CD1c-positive myeloid dendritic cell (primary cell): ENCODE measurements around the gene NOTCH1.
"Not testable (repeated sequence)": the region's sequence is repeated elsewhere in the genome, so short reads cannot be mapped to it uniquely, and the experiment has no call there.

Experiments
- DNase-seq: peaks from one replicate; pipeline ENCODE4 v3.0.0-alpha.2; 2016; ENCODE audit errors: extremely low spot score

Gene NOTCH1

GRCh38 chr9:136545965-136546696, at the start of gene NOTCH1:
Gene NOTCH1, minus strand, starts transcription at chr9:136546048. Its CDS starts 262 bp downstream, at chr9:136545786.
- peak; percentile 97 for DNase-seq

- no peak for DNase-seq
Measured at GRCh38 chr9:136594492-136594891, 48.6 kb upstream of the NOTCH1 start.

- no peak for DNase-seq
Measured at GRCh38 chr9:136593581-136593980, 47.7 kb upstream of the NOTCH1 start.

- no peak for DNase-seq
Measured at GRCh38 chr9:136592666-136593065, 46.8 kb upstream of the NOTCH1 start.

GRCh38 chr9:136590821-136591752, 45.2 kb upstream of the NOTCH1 start:
- peak; percentile 46 for DNase-seq

- no peak for DNase-seq
Measured at GRCh38 chr9:136589766-136590763, 44.2 kb upstream of the NOTCH1 start.

GRCh38 chr9:136588663-136589464, 43.0 kb upstream of the NOTCH1 start:
- no peak for DNase-seq

GRCh38 chr9:136587944-136588662, 42.3 kb upstream of the NOTCH1 start:
- no peak for DNase-seq

GRCh38 chr9:136587145-136587943, 41.5 kb upstream of the NOTCH1 start:
- DNase-seq = peak; percentile 86

- DNase-seq = no peak
Measured at GRCh38 chr9:136586391-136586953, 40.6 kb upstream of the NOTCH1 start.

- no peak for DNase-seq
Measured at GRCh38 chr9:136585531-136586120, 39.8 kb upstream of the NOTCH1 start.

- DNase-seq = no peak
Measured at GRCh38 chr9:136584934-136585333, 39.1 kb upstream of the NOTCH1 start.

- DNase-seq = no peak
Measured at GRCh38 chr9:136584401-136584932, 38.6 kb upstream of the NOTCH1 start.

- no peak for DNase-seq
Measured at GRCh38 chr9:136582977-136583735, 37.3 kb upstream of the NOTCH1 start.

GRCh38 chr9:136581614-136582447, 36.0 kb upstream of the NOTCH1 start:
- DNase-seq = no peak

GRCh38 chr9:136579650-136580219, 33.9 kb upstream of the NOTCH1 start:
- not testable (repeated sequence) for DNase-seq
